ENCODE data around the gene BIRC6.

- TF ChIP-seq CTCF (IDR thresholded peaks at IDR 0.05) (no peak), EZH2 (IDR thresholded peaks at IDR 0.05; ENCODE audit: borderline replicate concordance, insufficient read depth, low read depth, low read length, poor library complexity, severe bottlenecking) (no peak)
These were observed 176.1 kb downstream of the BIRC6 start for GRCh38 chr2:32532961-32533360.
